ENCODE results near the gene RNASEH1.

Gene RNASEH1

DNA sequence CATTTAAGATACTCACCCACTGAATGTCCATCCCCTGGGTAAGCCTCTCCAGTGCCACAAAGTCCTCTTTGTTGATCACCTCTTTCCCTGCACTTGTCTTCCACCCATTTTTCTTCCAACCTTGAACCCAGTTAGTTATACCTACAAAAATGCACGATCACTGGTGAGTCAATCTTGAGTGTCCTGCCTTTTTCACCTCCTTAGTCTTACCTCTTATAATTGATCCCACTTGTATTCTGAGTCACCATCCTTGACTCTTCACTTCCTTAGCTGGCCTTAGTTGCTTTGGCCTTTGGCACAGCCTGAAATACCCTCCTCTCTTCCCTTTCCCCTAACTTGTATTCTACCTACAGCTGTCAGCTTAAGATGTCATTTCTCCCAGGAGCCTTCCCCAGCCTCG is 10.2 kb downstream of the RNASEH1 start:
- DNase-seq, result no peak

DNA sequence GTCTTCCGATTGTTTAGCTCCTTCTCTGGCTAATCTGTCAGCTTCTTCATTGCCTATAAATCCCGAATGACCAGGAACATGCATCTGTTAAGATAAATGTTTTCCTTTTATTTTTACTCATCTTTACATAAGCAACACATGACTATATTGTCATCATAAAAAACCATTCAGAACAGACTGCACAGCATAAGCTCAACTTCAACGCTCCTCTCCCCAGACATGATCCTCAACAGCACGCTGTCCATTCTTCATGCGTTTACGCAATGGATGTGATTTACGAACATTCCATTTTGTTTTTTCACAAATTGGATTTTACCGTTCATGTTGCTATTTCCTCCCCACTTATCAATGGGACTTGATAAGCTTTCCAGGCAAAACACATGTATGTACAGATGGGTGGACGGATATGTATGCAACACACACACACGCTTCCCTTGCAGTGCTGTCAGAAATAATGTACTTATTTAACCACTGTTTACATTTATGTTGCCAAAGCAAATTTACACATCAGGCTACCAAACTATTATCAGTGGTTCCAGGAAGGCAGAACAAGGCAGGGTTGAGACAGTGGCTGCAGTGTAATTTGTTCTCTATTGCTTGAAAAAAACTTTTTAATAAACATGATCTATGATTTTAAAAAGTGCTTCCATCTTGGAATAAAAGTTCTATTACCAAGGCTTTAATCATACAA is 12.2 kb downstream of the RNASEH1 start:
- no peak for DNase-seq

DNA sequence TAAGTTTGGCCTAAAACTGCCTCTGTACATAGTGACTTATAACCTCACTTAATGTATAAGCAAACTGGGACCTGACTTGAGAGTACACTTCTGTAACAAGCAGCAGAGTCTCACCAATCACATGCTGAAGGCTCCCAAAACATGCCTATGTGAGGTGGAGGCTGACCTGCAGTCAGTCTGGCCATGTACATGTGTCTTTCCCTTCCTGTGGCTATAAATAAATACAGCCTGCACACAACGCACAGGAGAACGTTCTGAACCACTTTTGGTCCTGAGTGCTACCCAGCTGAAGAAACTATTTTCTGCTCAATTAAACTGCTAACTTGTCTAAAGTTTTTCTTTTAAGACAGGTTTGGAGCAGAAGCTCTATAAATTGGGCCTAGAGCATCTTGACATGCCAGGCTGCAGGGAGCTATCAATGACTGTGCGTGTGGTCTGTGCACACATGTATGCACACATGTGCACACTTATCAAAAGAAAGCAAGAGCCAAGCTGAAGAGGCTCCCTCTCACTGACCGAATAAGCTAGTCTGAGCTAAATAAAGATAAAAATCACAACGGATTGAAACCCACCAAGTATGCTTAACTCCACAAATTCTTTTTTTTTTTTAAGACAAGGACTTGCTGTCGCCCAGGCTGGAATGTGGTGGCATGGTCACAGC is 15.0 kb downstream of the RNASEH1 start:
- no peak for DNase-seq

DNA sequence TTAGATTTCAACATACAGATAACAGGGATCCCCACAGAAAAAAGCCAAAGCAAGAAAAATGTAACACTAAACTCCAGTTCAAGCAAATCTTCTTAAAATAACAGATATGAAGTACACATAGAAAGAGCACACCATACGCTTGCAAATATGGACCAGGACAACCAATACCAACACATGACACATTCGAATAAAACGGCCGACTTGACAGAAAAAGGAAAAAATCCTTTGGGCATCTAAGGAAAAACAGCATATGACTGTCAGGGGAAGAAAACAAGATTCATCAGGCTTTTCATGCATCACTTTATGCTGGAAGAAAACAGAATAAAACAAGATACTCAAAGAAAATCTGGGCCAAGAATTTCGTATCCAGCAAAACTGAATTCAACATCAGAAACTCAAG is 16.0 kb downstream of the RNASEH1 start:
- DNase-seq, result no peak

DNA sequence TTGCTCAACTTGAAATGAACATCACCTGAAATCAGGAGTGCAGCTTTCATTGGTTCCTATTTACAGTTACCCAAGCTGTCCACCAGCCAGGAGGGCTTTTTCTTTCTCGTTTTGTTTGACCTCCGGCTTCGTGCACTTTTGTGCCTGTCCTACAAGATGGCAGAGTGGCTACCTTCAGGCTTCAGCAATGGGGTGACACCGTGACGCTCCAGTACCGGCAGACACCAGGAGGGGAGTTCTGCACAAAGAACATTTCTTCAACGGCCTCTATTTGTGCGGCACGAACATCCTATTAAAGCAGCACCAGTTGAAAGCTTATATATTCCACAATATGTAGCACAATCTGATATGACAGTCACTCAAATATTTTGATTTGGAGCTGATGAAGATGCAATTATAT is 18.3 kb downstream of the RNASEH1 start:
- DNase-seq, result no peak

DNA sequence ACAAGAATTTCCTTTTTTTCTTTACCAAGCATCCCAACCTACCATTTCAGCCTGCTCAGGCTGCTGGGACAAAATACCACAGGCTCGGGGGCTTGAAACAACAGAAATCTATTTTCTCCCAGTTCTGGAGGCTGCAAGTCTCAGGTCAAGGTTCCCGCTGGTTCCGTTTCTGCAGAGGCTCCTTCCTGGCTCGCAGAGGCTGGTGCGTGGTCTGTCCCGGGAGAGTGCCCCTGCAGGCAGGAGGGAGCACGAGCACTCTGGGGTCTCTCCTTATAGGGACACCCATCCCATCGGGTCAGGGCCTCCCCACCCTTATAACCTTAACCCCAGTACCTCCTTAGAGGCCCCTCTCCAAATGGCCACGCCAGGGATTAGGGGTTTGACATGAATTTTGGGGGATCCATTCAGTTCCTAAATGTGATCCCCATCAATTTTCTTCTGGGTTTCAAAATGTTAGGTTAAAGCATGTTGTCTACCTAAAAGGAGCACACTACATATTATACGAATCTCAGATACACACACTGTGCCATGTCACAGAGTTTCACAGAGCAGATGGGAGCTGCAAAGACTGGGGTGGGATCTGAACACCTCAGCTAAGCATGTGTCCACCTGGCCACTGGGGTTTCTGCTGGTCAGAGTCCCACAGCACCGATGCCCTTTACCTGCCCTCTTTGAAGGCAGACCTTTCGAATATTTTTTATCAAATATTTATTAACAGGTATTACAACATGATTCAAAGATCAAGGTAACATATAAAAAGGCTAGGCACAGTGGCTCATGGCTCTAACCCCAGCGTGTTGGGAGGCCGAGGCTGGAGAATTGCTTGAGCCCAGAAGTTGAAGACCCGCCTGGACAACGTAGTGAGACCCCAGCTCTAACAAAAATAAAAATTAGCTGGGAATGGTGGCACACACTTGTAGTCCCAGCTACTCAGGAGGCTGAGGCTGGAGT is 21.2 kb downstream of the RNASEH1 start:
- no peak for DNase-seq

DNA sequence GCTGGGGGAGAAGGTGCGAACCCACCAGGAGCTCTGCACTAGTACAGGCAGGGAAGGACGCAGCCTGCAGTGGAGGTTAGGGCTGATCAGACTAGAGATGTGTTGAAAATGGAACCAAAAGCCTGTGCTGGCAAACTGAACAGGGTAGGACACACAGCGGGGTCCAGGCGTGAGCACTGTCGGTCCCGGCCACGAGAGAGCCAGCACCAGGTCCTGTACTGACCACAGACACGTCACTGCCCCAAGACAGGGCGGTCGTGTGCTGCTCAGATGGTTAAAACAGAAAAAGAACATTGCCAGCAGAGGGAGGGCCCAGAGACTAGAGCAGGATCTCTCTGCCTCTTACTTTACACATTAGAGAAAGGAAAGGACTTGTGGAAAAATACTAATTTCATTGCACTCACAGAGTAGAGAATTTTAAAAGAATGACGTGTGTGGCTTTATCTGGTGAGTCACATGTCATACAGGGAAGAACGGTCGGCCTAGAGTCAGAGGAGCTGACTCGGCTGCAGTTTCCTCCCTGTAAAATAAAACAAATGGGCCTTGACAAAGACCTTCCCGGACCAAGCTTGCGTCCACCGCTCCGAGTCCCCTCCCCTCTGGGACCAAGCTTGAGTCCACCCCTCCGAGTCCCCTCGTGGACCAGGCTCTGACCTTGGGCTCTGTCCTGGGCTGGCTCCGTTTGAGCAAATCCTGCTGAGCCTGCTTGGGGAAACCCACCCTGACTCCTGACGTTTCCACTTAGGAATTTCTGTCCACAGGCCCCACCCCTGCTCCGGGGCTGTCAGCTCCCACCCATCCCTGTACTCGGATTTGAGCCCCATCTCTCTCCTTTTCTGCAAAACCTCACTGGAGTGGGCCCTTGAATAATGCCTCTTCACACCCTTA is 22.1 kb downstream of the RNASEH1 start:
- DNase-seq, result no peak

DNA sequence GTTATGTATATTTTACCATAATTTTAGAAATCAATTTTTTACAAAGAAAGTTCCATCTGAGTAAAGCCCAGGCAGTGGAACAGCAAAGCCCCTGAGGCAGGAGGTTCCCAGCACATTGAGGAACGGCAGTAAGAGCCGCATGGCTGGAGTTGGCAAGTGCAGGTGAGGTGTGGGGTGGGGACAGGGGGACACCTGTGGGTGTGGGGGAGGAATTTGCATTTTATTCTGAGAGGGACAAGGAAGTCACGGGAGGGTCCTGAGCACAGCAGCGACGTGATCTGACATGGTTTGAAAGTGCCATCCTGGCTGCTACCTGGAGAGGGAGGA is 22.7 kb downstream of the RNASEH1 start:
- DNase-seq, result no peak

DNA sequence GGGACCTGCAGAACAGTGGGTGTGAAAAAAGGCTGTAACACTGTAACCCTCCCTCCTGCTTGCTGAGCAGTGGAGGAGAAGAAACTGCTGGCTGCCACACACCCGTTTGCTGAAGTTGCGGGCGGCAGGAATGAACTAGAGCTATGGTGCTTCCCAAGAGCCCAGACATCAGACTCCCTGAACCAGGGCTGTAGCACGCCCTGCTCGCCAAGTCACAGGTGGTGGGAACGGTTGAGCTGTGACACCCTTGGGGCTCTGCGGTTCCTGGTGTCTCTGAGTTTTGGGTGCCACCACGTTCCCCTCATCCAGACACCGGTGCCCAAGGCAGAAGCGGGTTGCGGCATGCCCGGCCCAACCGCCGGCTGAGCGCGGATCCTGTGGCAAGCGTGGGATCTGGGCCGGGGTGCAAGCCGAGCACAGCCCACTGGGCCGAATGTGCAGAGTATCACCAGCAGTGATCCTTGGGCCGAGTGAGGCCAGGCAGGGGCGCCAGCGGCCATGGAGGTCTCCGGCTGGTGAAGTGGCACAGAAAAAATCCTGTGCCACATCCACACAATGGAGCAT is 23.8 kb downstream of the RNASEH1 start:
- DNase-seq, result no peak

DNA sequence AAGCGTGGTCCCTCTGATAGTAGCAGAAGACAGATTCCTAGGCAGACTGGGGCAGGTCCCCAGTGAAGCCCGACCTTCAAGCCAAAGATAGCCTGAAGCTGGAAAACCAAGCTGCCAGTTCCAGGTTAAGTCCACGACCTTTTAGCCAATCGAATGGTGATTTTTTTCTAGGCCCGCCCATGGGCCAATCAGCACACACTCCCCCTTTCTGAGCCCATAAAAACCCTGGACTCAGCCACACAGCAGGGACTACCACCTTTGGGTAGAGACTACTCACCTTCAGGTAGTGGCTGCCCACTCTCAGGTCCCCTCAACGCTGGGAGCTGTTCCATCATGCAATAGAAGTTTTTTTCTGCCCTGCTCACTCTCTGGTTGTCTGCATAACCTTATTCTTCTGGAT is 24.3 kb downstream of the RNASEH1 start:
- DNase-seq, result no peak

DNA sequence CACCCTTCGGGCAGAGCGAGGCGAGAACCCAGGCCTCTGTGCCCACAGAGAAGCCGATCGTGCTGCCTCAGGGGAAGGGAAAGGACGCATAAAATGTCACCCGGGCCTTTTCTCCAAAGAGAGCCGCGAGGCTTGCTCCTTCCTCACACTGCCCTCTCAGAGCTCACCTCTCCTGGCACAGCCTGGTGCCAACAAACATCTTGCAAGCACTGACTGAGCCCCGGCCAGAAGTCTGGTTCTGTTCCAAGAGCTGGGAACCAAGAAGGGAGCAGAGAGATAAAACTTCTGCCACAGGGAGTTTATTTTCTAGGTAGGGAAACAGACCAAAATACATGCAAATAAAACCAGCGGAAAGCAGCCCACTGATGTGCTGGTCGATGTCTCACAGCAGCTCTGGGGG is 25.2 kb downstream of the RNASEH1 start:
- DNase-seq, result no peak

DNA sequence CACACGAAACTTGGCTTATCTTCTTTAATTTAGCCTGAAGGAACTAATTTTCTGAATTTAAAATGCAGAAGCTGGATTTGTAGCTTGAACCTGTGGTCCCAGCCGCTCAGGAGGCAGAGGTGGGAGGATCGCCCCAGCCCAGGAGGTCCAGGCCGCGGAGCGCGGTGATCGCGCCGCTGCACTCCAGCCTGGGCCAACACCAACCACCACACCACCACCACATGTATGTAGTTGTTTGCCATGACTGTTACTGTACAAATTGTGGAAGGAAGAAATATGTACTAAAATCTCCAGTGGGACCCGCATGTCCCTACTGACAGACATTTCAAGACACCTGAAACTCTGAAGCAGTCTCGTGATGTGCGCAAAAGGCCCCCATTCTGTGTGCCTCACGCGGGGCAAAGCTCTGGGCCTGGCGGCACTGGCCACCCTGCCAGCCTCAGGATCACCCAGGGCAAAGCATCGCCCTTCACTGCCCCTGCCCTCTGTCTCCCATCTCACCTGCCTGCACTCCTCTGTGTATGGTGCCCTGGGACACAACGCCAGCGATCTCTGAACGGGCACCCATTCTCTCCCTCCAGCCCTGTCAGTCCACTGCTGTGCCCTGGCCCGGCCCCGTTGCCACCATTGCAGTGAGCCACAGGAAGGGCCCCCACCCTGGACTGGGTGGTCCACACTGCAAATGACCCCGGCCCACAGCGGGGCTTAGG is 28.7 kb downstream of the RNASEH1 start:
- no peak for DNase-seq

DNA sequence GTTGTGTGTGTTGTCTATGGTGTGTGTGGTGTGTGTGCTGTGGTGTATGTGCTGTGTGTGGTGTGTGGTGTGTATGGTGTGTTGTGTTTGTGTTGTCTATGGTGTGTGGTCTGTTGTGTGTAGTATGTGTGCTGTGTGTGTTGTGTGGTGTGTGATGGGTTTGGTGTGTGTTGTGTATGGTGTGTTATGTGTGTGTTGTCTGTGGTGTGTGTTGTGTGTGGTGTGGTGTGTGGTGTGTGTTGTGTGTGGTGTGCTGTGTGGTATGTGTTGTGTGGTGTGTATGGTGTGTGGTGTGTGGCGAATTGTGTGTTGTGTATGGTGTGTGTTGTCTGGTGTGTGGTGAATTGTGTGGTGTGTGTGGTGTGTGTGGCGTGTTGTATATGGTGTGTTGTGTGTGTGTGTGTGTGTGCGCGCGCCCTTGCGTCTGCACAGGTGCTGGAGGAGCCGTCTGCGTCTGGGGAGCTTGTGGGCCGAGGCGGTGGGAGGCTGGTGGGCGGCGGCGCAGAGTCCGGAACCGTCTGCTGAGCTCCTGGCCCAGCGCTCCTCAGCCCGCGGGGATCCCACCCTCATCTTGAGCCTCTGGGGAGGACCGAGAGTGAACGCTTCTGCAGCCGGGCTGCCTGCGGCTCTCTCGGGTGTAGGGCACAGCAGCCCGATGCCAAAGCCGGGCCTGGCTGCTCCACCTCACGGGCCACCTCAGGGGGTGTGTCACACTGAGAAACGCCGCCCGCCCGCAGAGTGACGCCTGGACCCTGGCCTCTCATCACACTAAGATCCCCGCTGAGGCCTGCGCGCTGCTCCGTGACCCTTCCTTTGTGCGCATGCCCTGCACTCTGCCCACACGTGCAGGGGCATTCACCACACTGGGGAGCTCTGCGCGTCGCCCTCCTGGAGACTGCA is 30.0 kb downstream of the RNASEH1 start:
- DNase-seq, result no peak

DNA sequence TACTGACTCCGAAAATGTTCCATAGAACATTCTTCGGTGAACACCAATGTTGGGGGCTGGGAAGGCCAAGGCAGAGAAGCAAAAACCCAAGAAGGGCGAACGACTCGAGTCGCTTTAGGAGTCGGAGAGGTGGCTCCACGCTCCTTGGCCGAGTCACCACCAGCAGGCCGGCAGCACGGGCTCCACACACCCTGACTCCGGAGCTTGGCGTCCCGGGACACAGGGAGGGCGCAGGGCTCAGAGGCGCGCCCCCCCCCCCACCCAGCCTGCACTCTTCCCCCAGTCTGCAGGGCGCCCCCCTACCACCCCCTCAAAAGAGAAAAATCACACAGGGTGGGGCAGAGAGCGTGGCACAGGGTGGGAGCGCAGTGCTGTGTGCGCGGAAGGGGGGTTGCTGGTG is 31.3 kb downstream of the RNASEH1 start:
- no peak for DNase-seq

DNA sequence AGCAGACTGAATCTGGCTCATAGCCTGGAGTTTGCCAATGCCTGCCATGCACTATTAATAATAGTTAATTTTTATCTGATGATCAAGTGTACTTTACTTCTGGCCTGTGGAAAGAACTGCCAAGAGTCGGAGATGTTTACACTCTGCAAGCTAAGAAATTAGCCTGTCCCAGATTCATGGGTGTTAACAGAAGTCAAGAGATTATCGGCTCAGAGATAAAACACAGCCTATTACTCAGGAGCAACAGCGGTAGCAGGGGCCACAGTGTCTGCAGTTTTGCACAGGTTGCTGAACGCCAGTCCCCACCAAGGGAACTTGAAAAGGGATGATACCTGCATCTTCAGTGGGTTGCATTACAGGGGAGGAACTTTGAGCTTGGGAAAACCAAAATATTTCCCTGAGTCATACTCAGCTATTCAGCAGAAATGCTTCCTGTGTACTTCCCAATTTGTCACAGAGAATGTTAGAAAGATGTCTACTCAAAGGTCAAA is 34.5 kb downstream of the RNASEH1 start:
- DNase-seq, result no peak

DNA sequence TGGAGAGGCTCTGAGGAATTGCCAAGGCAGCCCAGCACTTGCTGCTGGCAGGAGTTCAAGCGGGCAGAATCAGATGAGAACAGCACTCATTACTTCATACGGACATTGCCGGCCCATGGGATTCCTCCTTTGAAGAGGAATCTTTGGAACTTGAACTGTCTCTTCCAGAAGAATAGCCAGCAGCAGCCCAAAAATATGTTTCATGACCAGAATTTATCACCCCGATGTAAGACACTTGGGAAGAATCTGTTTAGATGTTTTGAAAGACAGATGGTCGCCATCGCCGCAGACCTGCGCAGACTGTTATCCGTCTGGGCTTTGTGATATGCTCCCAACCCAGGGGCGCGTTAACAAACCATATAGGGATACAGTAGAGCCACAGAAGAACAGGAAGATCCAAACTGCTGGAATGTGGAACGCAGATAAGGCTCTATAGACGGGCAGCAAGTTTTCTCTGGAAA is 35.1 kb downstream of the RNASEH1 start:
- DNase-seq, result no peak

DNA sequence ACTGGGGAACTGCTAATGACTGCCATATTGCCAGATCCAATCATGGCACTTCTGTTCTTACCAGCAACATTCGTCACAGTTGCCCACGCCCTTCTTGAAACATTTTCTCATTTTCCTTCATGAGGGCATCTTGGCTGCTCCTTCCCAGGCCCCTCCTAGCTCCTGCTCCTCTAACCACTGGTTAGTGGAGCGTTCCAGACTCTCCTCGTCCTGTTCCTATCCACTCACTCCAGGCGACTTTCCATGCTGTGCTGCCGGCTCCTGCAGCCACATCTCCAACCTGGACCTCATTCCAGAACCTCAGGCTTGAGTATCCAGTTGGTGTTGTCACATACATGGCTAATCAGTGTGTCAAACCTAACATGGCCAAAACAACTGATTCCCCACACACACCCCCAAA is 37.5 kb downstream of the RNASEH1 start:
- DNase-seq, result no peak

DNA sequence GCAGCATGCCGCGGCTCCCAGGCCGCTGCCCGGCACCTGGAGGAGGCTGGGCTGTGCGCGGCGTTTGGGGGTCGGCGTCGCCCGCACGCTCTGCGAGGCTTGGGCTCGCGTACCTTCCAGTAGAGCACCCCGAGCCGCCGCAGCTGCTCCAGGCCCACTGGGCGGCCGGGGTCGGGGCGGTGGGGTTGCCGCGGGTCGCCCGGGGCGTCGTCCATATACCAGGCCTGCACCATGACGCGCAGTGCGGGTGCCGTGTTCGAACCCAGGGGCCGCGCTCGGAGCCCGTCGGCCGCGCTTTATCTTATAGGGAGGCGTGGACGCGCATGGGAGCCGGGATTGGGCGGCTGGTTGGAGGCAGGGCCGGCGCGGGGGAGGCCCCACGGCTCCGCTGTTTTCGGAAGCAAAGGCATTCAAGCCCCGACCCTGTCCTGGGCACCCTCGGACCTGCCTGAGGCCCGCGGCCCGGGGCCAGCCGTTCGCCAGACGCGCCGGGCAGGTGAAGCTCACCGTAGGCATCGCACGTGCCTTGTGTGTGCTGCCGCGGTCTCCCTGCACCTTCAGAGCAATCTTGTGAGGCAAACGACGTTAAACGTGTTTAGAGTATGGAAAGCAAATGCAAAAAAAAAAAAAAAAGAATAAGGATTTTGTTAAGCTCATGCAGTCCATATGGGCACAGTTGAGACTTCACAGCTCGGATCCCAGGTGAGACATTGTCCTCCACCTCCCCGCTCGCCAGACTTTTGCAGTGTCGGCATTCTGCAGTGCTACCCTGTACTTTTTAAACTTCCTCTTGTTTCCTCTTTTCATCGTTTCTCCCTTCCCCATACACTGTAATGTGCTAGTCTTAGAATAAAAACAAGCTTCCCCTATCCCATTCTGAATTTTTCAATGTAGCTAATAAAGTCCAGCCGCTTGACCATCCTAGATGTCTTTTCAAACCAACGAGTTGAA is 38.6 kb downstream of the RNASEH1 start, which contains the start of gene ADI1:
Gene ADI1 (minus strand): TSS at position 277 of the 951 bp plus-strand sequence. CDS start 44 bp downstream, at position 233.
- no peak for DNase-seq

All from NCI-H2081 treated with DMSO at 0.1 percent for 48 hours (cell line).